ENCODE data around the gene KRT71.

The KRT71 gene

GRCh38 chr12:52526511-52526951 lies 26.4 kb downstream of the KRT71 start:
- TF ChIP-seq CTCF (IDR thresholded peaks at IDR 0.05; ENCODE audit: low read depth, low read length) = no peak
- H3K4me3 ChIP-seq (ENCODE audit: low read depth, low read length) = no peak overlapping the region

GRCh38 chr12:52525661-52526499 lies 27.1 kb downstream of the KRT71 start:
- H3K4me3 ChIP-seq (ENCODE audit: low read depth, low read length) = no peak overlapping the region
- TF ChIP-seq CTCF (IDR thresholded peaks at IDR 0.05; ENCODE audit: low read depth, low read length) = no peak

GRCh38 chr12:52524898-52525591 lies 27.9 kb downstream of the KRT71 start:
- no peak for TF ChIP-seq CTCF (IDR thresholded peaks at IDR 0.05; ENCODE audit: low read depth, low read length)
- no peak overlapping the region for H3K4me3 ChIP-seq (ENCODE audit: low read depth, low read length)

DNA sequence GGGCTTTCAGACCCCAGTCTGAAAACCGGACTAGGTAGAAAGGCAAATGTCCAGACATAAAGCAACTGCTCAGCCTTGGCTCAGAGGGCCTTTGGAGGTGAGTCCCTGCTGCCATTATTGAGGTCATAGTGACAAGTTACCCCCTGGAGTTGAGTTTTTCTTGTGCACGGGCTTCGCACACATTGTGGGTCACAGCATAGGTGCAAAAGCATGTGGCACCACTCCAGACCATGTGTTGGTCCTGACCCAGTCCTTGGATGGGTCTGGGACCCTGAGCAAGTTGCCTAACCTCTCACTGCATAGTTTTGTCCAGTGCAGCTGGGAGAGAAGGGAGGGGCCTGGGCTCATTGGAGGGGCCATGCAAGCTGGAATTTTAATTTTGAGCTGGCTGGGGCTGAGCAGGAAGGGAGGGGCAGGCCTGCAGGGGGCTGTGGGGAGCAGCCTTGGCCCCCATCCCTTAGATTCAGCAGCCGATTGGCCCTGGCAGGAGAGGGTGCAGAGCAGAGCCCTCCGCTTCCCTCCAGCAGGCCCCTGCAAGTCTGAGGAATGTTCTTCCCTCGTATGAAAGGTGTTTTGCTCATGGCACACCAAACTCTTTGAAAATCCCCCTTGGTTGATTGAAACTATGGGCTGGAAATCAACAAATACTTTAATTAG lies 28.6 kb downstream of the KRT71 start:
- TF ChIP-seq CTCF (IDR thresholded peaks at IDR 0.05; ENCODE audit: low read depth, low read length) = no peak
- H3K4me3 ChIP-seq (ENCODE audit: low read depth, low read length) = no peak overlapping the region

GRCh38 chr12:52523824-52524223 lies 29.1 kb downstream of the KRT71 start:
- H3K4me3 ChIP-seq (ENCODE audit: low read depth, low read length) = no peak overlapping the region
- no peak for TF ChIP-seq CTCF (IDR thresholded peaks at IDR 0.05; ENCODE audit: low read depth, low read length)

GRCh38 chr12:52522346-52523011 lies 30.5 kb downstream of the KRT71 start:
- no peak overlapping the region for H3K4me3 ChIP-seq (ENCODE audit: low read depth, low read length)
- TF ChIP-seq CTCF (IDR thresholded peaks at IDR 0.05; ENCODE audit: low read depth, low read length) = no peak
